B cell (primary cell): ENCODE results near the gene FBXO10. TPM values are rescaled to one million over a fixed set of nuclear protein-coding genes. Genes with fewer than 3 reads are reported as not detected.

Source experiments
- ATAC-seq: fragments of 200-7000 bp; cut with Tn5 transposase; one replicate; pipeline ENCODE4 v1.10.0; 2021; ENCODE audit warnings: low read depth, mild to moderate bottlenecking, moderate number of reproducible peaks, moderate library complexity
- CTCF ChIA-PET: fragments of 350-600 bp; sonication (Branson Sonifier 250); formaldehyde crosslinking; loops from one replicate; lab custom pipeline; 2021; ENCODE audit warnings: antibody characterized with exemption, inconsistent platforms; lab: Charles Lee
- POLR2A ChIA-PET: fragments of 350-600 bp; sonication (Branson Sonifier 250); formaldehyde crosslinking; loops from one replicate; lab custom pipeline; 2021; ENCODE audit warnings: antibody characterized with exemption; lab: Charles Lee
- DNase-seq: peaks from one replicate; pipeline ENCODE4 v3.0.0; 2013
- H2AFZ ChIP-seq: 2 replicates; pipeline ENCODE4 v1.6.1; 2012; ENCODE audit warnings: mild to moderate bottlenecking, low read depth, low read length; ENCODE audit not compliant: insufficient read depth, poor library complexity, severe bottlenecking
- H3K27ac ChIP-seq, 2 donors: 1 replicate in 1 of 2; 2 replicates in 1 of 2; pipeline ENCODE4 v1.5.1; 2012 to 2013; ENCODE audit warnings: low read length in 2 of 2, mild to moderate bottlenecking in 2 of 2, moderate library complexity in 1 of 2
- H3K27me3 ChIP-seq, 4 experiments: fragments of 200-600 bp in 1 of 4; sonication (generic) in 1 of 4; replicated peaks in 1 of 4; 1 replicate in 2 of 4; 2 replicates in 2 of 4; pipeline versions ENCODE4 v1.6.1 to v1.7.0; 2013 to 2016; ENCODE audit warnings: low read length in 3 of 4, mild to moderate bottlenecking in 2 of 4, mixed read lengths in 1 of 4, moderate library complexity in 1 of 4; ENCODE audit not compliant: insufficient read depth in 4 of 4, control insufficient read depth in 3 of 4; ENCODE audit errors: control extremely low read depth in 1 of 4
- H3K36me3 ChIP-seq, 2 experiments: replicated peaks in 1 of 2; 1 replicate in 1 of 2; 2 replicates in 1 of 2; pipeline versions ENCODE4 v1.6.1 to v1.7.1; 2013; ENCODE audit warnings: low read length in 1 of 2; ENCODE audit not compliant: insufficient read depth in 2 of 2, control insufficient read depth in 1 of 2; ENCODE audit errors: control extremely low read depth in 1 of 2, extremely low read depth in 1 of 2
- H3K4me1 ChIP-seq, 2 donors: fragments of 200-600 bp in 1 of 2; sonication (generic) in 1 of 2; 1 replicate in 1 of 2; 2 replicates in 1 of 2; pipeline versions ENCODE4 v1.5.1 to v1.6.1; 2013 to 2017; ENCODE audit warnings: low read length in 2 of 2; ENCODE audit not compliant: control insufficient read depth in 2 of 2, insufficient read depth in 2 of 2
- H3K4me2 ChIP-seq: replicated peaks from 2 replicates; pipeline ENCODE3; 2012; ENCODE audit warnings: mild to moderate bottlenecking, low read depth, low read length; ENCODE audit not compliant: poor library complexity, severe bottlenecking
- H3K4me3 ChIP-seq, 5 experiments: fragments of 200-600 bp in 1 of 5; sonication (generic) in 1 of 5; 1 replicate in 3 of 5; 2 replicates in 2 of 5; pipeline versions ENCODE4 v1.5.1 to v1.7.0; 2011 to 2016; ENCODE audit warnings: low read length in 4 of 5, mild to moderate bottlenecking in 4 of 5, low read depth in 2 of 5, control low read depth in 1 of 5, moderate library complexity in 1 of 5; ENCODE audit not compliant: insufficient read depth in 1 of 5; ENCODE audit errors: control extremely low read depth in 1 of 5, extremely low read depth in 1 of 5
- H3K79me2 ChIP-seq: fragments of 200-600 bp; sonication (generic); one replicate; pipeline ENCODE4 v1.6.0; 2016; ENCODE audit warnings: low read length; ENCODE audit not compliant: control insufficient read depth, insufficient read depth
- H3K9ac ChIP-seq: fragments of 200-600 bp; sonication (generic); 2 replicates; pipeline ENCODE4 v1.6.1; 2017; ENCODE audit warnings: mild to moderate bottlenecking, low read length, moderate library complexity
- H3K9me3 ChIP-seq, 3 donors: one replicate each; pipeline versions ENCODE4 v1.6.1 to v1.7.1; 2013; ENCODE audit warnings: low read length in 2 of 3; ENCODE audit not compliant: control insufficient read depth in 2 of 3, insufficient read depth in 1 of 3; ENCODE audit errors: control extremely low read depth in 1 of 3
- H4K20me1 ChIP-seq: 2 replicates; pipeline ENCODE4 v1.6.0; 2012; ENCODE audit warnings: mild to moderate bottlenecking, low read length; ENCODE audit not compliant: insufficient read depth, control insufficient read depth, poor library complexity, severe bottlenecking
- H3K27ac Mint-ChIP-seq: one replicate; pipeline ENCODE4 v1.8.0; 2021; ENCODE audit warnings: mixed read lengths
- H3K27me3 Mint-ChIP-seq: one replicate; pipeline ENCODE4 v1.8.0; 2021; ENCODE audit warnings: mixed read lengths
- H3K4me1 Mint-ChIP-seq: one replicate; pipeline ENCODE4 v1.8.0; 2021; ENCODE audit warnings: mixed read lengths
- H3K4me3 Mint-ChIP-seq: one replicate; pipeline ENCODE4 v1.8.0; 2021; ENCODE audit warnings: mixed read lengths
- H3K9me3 Mint-ChIP-seq: one replicate; pipeline ENCODE4 v1.8.0; 2022; ENCODE audit warnings: mixed read lengths; ENCODE audit not compliant: insufficient read depth
- CTCF ChIP-seq: fragments of 200-600 bp; IDR thresholded peaks from one replicate; pipeline ENCODE4 v1.8.0; 2022; ENCODE audit warnings: antibody characterized with exemption, mild to moderate bottlenecking
- EZH2 ChIP-seq: IDR thresholded peaks from 2 replicates; pipeline ENCODE4 v1.6.1; 2012; ENCODE audit warnings: borderline replicate concordance, low read depth, mild to moderate bottlenecking, moderate library complexity, low read length; ENCODE audit not compliant: insufficient read depth, poor library complexity, severe bottlenecking
- WGBS: methylation state at CpG from one replicate; pipeline ENCODE4 v1.1.5; 2013; ENCODE audit warnings: missing lambda C conversion rate; ENCODE audit not compliant: insufficient coverage; 5-methylcytosine and 5-hydroxymethylcytosine counted together
- intact Hi-C: fragments of 100-400 bp; cut with micrococcal nuclease; formaldehyde crosslinking; loops from one replicate; pipeline ENCODE4 v1.10.0; 2022
- polyA plus RNA-seq: library from polyadenylated mRNA; depleted of rRNA; stranded (reverse); fragments of >200 nt; gene quantifications from 2 replicates; pipeline ENCODE4 v1.2.3, GENCODE V29; 2012
- total RNA-seq, 2 donors: library from RNA; stranded (reverse); fragments of 120-200 nt in 1 of 2; gene quantifications; 1 replicate in 1 of 2; 2 replicates in 1 of 2; pipeline versions ENCODE4 v1.2.3 to v1.2.4, GENCODE V29; 2013 to 2022

FBXO10 gene
- total and polyA plus RNA-seq, 2 donors (not counting 1 experiment from before 2014, with no cell fraction given): 18.6 to 67.3 TPM

GRCh38 chr9:37491939-37492338 is 84.2 kb downstream of the FBXO10 start:
- Mint-ChIP-seq H3K27me3 (no peaks in the 10 kb centered on the region), H3K4me1 (peaks cover 8% of the 10 kb centered on the region), H3K9me3 (no peaks in the 10 kb centered on the region), H3K27ac (no peak overlapping the region), H3K4me3 (no peak overlapping the region)
- Histone ChIP-seq H3K4me2 (no peak overlapping the region), H3K9ac (no peak overlapping the region), H3K4me3 (no peak overlapping the region), H3K9me3 (no peaks in the 10 kb centered on the region), H4K20me1 (no peaks in the 10 kb centered on the region), H3K27me3 (no peaks in the 10 kb centered on the region), H3K27ac (no peak overlapping the region), H3K4me1 (peaks cover 7 to 9% of the 10 kb centered on the region in 2 donors), H3K79me2 (peaks cover 9% of the 10 kb centered on the region), H3K36me3 (peaks cover 19 to 66% of the 10 kb centered on the region in 2 experiments), H2AFZ (no peak overlapping the region)
- CTCF ChIA-PET: no interaction called here
- POLR2A ChIA-PET: no interaction called here
- WGBS: no CpG with 5 or more reads among the region's 1 CpG
- DNase-seq (no peak), ATAC-seq (no peak)
- intact Hi-C loops: no loop called here
- no peak for TF ChIP-seq CTCF
- TF ChIP-seq EZH2: no peak
